Small intestine (tissue), 7 donors: Measurements from ENCODE around the gene PHKA2. TPM values are rescaled to one million over a fixed set of nuclear protein-coding genes. Genes with fewer than 3 reads are reported as not detected.

Experiments used
- DNase-seq, 2 donors: peaks; one replicate each; pipeline versions ENCODE4 v3.0.0 to v3.0.0-alpha.2; 2013
- FAIRE-seq: peaks from 2 replicates; lab custom pipeline; 2012; peaks lifted over from hg19 to GRCh38; lab: Jason Lieb, UNC
- H3K27ac ChIP-seq, 3 donors: one replicate each; pipeline ENCODE4 v1.5.1; 2013; ENCODE audit warnings: low read length in 2 of 3, mild to moderate bottlenecking in 2 of 3, control low read depth in 1 of 3, inconsistent platforms in 1 of 3, low read depth in 1 of 3, moderate library complexity in 1 of 3
- H3K27me3 ChIP-seq, 3 donors: one replicate each; pipeline ENCODE4 v1.6.1; 2013; ENCODE audit warnings: low read length in 3 of 3, inconsistent platforms in 1 of 3; ENCODE audit not compliant: control insufficient read depth in 3 of 3, insufficient read depth in 3 of 3
- H3K36me3 ChIP-seq, 3 donors: one replicate each; pipeline ENCODE4 v1.6.1; 2013; ENCODE audit warnings: low read length in 3 of 3, inconsistent platforms in 1 of 3, low read depth in 1 of 3, mild to moderate bottlenecking in 1 of 3, moderate library complexity in 1 of 3; ENCODE audit not compliant: control insufficient read depth in 3 of 3, insufficient read depth in 2 of 3
- H3K4me1 ChIP-seq, 3 donors: one replicate each; pipeline ENCODE4 v1.6.1; 2013; ENCODE audit warnings: low read length in 2 of 3, inconsistent platforms in 1 of 3, low read depth in 1 of 3, mild to moderate bottlenecking in 1 of 3, moderate library complexity in 1 of 3; ENCODE audit not compliant: control insufficient read depth in 3 of 3, insufficient read depth in 2 of 3
- H3K4me3 ChIP-seq, 3 donors: one replicate each; pipeline ENCODE4 v1.5.1; 2013; ENCODE audit warnings: low read length in 3 of 3, control low read depth in 1 of 3, inconsistent platforms in 1 of 3, low read depth in 1 of 3, mild to moderate bottlenecking in 1 of 3, moderate library complexity in 1 of 3
- H3K9me3 ChIP-seq, 2 donors: one replicate each; pipeline ENCODE4 v1.6.1; 2013; ENCODE audit warnings: low read depth in 1 of 2, low read length in 1 of 2; ENCODE audit not compliant: control insufficient read depth in 2 of 2, insufficient read depth in 1 of 2
- WGBS, 3 donors: extraction: QIAGEN DNeasy Blood & Tissue Kit; methylation state at CpG; one replicate each; pipeline ENCODE4 v1.1.7; 2013; 5-methylcytosine and 5-hydroxymethylcytosine counted together
- polyA plus RNA-seq, 4 donors: library from polyadenylated mRNA; stranded (reverse) in 3 of 4; unstranded in 1 of 4; fragments of 200-250 nt in 3 of 4; fragments of 120-200 nt in 1 of 4; gene quantifications; one replicate each; pipeline versions ENCODE4 v1.2.1 to v1.2.3, GENCODE V29; 2013
- donor health status: healthy with polysubstance abuse.
- donor health status: control.
- donor health status: control.
- donor health status: Bipolar disorder and iron deficiency.
- donor health status: healthy.

The PHKA2 gene
- polyA plus RNA-seq, 4 donors, result 16.8 to 55.6 (median 21.4) TPM

GRCh38 chrX:18920566-18920965, 63.3 kb downstream of the PHKA2 start:
- Histone ChIP-seq H3K9me3 (no peaks in the 10 kb centered on the region), H3K36me3 (peaks cover 3 to 30% (median 7%) of the 10 kb centered on the region in 3 donors), H3K4me1 (no peaks in the 10 kb centered on the region), H3K27me3 (no peaks in the 10 kb centered on the region), H3K27ac (no peak overlapping the region), H3K4me3 (no peak overlapping the region)
- DNase-seq (no peak), FAIRE-seq (no peak)
- 83 to 96% (median 94%) methylated on average over 7 of the region's 7 CpGs for WGBS, 3 donors

GRCh38 chrX:18920079-18920478, 63.8 kb downstream of the PHKA2 start:
- WGBS, 3 donors, result 88 to 94% (median 94%) methylated on average over 8 of the region's 8 CpGs
- Histone ChIP-seq H3K4me3 (no peak overlapping the region), H3K4me1 (no peaks in the 10 kb centered on the region), H3K27me3 (no peaks in the 10 kb centered on the region), H3K27ac (no peak overlapping the region), H3K9me3 (no peaks in the 10 kb centered on the region), H3K36me3 (peaks cover 3 to 34% (median 6%) of the 10 kb centered on the region in 3 donors)
- DNase-seq (no peak), FAIRE-seq (no peak)

GRCh38 chrX:18917831-18918230, 66.1 kb downstream of the PHKA2 start:
- 94 to 95% (median 94%) methylated on average over 7 of the region's 7 CpGs for WGBS, 3 donors

GRCh38 chrX:18906286-18906685, 77.6 kb downstream of the PHKA2 start:
- DNase-seq (no peak), FAIRE-seq (no peak)
- Histone ChIP-seq H3K9me3 (no peaks in the 10 kb centered on the region), H3K27ac (no peak overlapping the region), H3K27me3 (no peaks in the 10 kb centered on the region), H3K4me3 (no peak overlapping the region), H3K4me1 (no peaks in the 10 kb centered on the region), H3K36me3 (peaks cover 2 to 53% (median 6%) of the 10 kb centered on the region in 3 donors)
- 89 to 96% (median 95%) methylated on average over 10 to 12 of the region's 12 CpGs for WGBS, 3 donors

More at GRCh38 chrX:18917831-18918230, 66.1 kb downstream of the PHKA2 start:
- H3K27ac ChIP-seq, result no peak overlapping the region
- no peaks in the 10 kb centered on the region for H3K9me3 ChIP-seq
- no peaks in the 10 kb centered on the region for H3K27me3 ChIP-seq
- peaks cover 2 to 35% (median 3%) of the 10 kb centered on the region in 3 donors for H3K36me3 ChIP-seq
- no peak overlapping the region for H3K4me3 ChIP-seq
- DNase-seq (no peak), FAIRE-seq (no peak)
- no peaks in the 10 kb centered on the region for H3K4me1 ChIP-seq

- peaks cover 0 to 58% (median 0%) of the 10 kb centered on the region in 3 donors for H3K36me3 ChIP-seq
These were observed 83.4 kb downstream of the PHKA2 start for GRCh38 chrX:18900401-18900976.

GRCh38 chrX:18899796-18900380, 84.0 kb downstream of the PHKA2 start:
- H3K27ac ChIP-seq, result no peak overlapping the region
- H3K9me3 ChIP-seq, result no peaks in the 10 kb centered on the region
- FAIRE-seq (no peak), DNase-seq (no peak)
- peaks cover 0 to 60% (median 0%) of the 10 kb centered on the region in 3 donors for H3K36me3 ChIP-seq
- no peak overlapping the region for H3K4me3 ChIP-seq
- H3K4me1 ChIP-seq, result no peaks in the 10 kb centered on the region
- 74 to 80% (median 74%) methylated on average over 13 of the region's 13 CpGs for WGBS, 3 donors
- H3K27me3 ChIP-seq, result no peaks in the 10 kb centered on the region

More at GRCh38 chrX:18900401-18900976, 83.4 kb downstream of the PHKA2 start:
- Histone ChIP-seq H3K27me3 (no peaks in the 10 kb centered on the region), H3K4me1 (no peaks in the 10 kb centered on the region), H3K27ac (no peak overlapping the region), H3K4me3 (no peak overlapping the region), H3K9me3 (no peaks in the 10 kb centered on the region)
- 87 to 91% (median 90%) methylated on average over 15 of the region's 15 CpGs for WGBS, 3 donors
- DNase-seq (no peak), FAIRE-seq (no peak)

- FAIRE-seq (no peak), DNase-seq (no peak)
- H3K27ac ChIP-seq, result no peak overlapping the region
- H3K4me3 ChIP-seq, result no peak overlapping the region
- no peaks in the 10 kb centered on the region for H3K27me3 ChIP-seq
- H3K36me3 ChIP-seq, result peaks cover 0 to 67% (median 0%) of the 10 kb centered on the region in 3 donors
- no peaks in the 10 kb centered on the region for H3K4me1 ChIP-seq
- no peaks in the 10 kb centered on the region for H3K9me3 ChIP-seq
- WGBS, 3 donors, result 74 to 79% (median 78%) methylated on average over 6 of the region's 6 CpGs
These were observed 85.4 kb downstream of the PHKA2 start for GRCh38 chrX:18898492-18898891.

GRCh38 chrX:18898091-18898490, 85.8 kb downstream of the PHKA2 start:
- FAIRE-seq (no peak), DNase-seq (no peak)
- H3K36me3 ChIP-seq, result peaks cover 0 to 67% (median 0%) of the 10 kb centered on the region in 3 donors
- H3K4me3 ChIP-seq, result no peak overlapping the region
- WGBS, 3 donors, result 94 to 95% (median 94%) methylated on average over 10 to 11 of the region's 11 CpGs
- no peaks in the 10 kb centered on the region for H3K27me3 ChIP-seq
- H3K4me1 ChIP-seq, result no peaks in the 10 kb centered on the region
- H3K9me3 ChIP-seq, result no peaks in the 10 kb centered on the region
- H3K27ac ChIP-seq, result no peak overlapping the region
